SJSA1 (cell line): ENCODE results near the gene RHOU. TPM values are rescaled to one million over a fixed set of nuclear protein-coding genes. Genes with fewer than 3 reads are reported as not detected.

Experiments
- DNase-seq, 2 experiments: peaks; one replicate each; pipeline ENCODE4 v3.0.0-alpha.2; 2015 to 2020; ENCODE audit warnings: low spot score in 2 of 2, low read depth in 1 of 2
- H3K27ac ChIP-seq: fragments of 250-450 bp; sonication (Bioruptor Pico); 2 replicates; pipeline ENCODE4 v1.5.1; 2020; ENCODE audit warnings: mild to moderate bottlenecking, moderate library complexity
- H3K27me3 ChIP-seq: fragments of 250-450 bp; sonication (Bioruptor Pico); replicated peaks from 2 replicates; pipeline ENCODE4 v1.5.1; 2020; ENCODE audit warnings: mild to moderate bottlenecking, moderate library complexity
- H3K36me3 ChIP-seq: fragments of 250-450 bp; sonication (Bioruptor Pico); 2 replicates; pipeline ENCODE4 v1.5.1; 2020; ENCODE audit warnings: mild to moderate bottlenecking
- H3K4me1 ChIP-seq: fragments of 250-450 bp; sonication (Bioruptor Pico); replicated peaks from 2 replicates; pipeline ENCODE4 v1.6.1; 2021; ENCODE audit warnings: mild to moderate bottlenecking
- H3K4me3 ChIP-seq: fragments of 250-450 bp; sonication (Bioruptor Pico); 2 replicates; pipeline ENCODE4 v1.5.1; 2020; ENCODE audit warnings: mild to moderate bottlenecking
- H3K9me3 ChIP-seq: fragments of 250-450 bp; sonication (Bioruptor Pico); replicated peaks from 2 replicates; pipeline ENCODE4 v1.5.1; 2020; ENCODE audit warnings: mild to moderate bottlenecking
- total RNA-seq: library from RNA; depleted of rRNA; stranded (reverse); fragments of >200 nt; shearing (Covaris generic); gene quantifications from 2 replicates; pipeline ENCODE4 v1.2.3, GENCODE V29; 2014

Gene RHOU
- total RNA-seq, 1 experiment from 2014 or later: 17.7 TPM

GRCh38 chr1:228723287-228723686 lies 12.0 kb upstream of the RHOU start:
- peaks cover 7% of the 10 kb centered on the region for H3K27me3 ChIP-seq
- H3K27ac ChIP-seq: no peak overlapping the region
- DNase-seq: no peak
- no peaks in the 10 kb centered on the region for H3K36me3 ChIP-seq
- H3K4me3 ChIP-seq: no peak overlapping the region
- H3K4me1 ChIP-seq: no peaks in the 10 kb centered on the region
- H3K9me3 ChIP-seq: no peaks in the 10 kb centered on the region

- Histone ChIP-seq H3K36me3 (no peaks in the 10 kb centered on the region), H3K27me3 (peaks cover 9% of the 10 kb centered on the region), H3K4me3 (no peak overlapping the region), H3K4me1 (no peaks in the 10 kb centered on the region), H3K27ac (no peak overlapping the region), H3K9me3 (no peaks in the 10 kb centered on the region)
- DNase-seq: no peak
Observed at GRCh38 chr1:228723921-228724320, 11.4 kb upstream of the RHOU start.

GRCh38 chr1:228725178-228725577 lies 10.1 kb upstream of the RHOU start:
- DNase-seq: no peak
- H3K9me3 ChIP-seq: no peaks in the 10 kb centered on the region
- no peak overlapping the region for H3K4me3 ChIP-seq
- H3K4me1 ChIP-seq: no peaks in the 10 kb centered on the region
- no peaks in the 10 kb centered on the region for H3K36me3 ChIP-seq
- peaks cover 9% of the 10 kb centered on the region for H3K27me3 ChIP-seq
- no peak overlapping the region for H3K27ac ChIP-seq

GRCh38 chr1:228727681-228728171 lies 7.6 kb upstream of the RHOU start:
- H3K4me1 ChIP-seq: no peaks in the 10 kb centered on the region
- no peak for DNase-seq
- no peaks in the 10 kb centered on the region for H3K36me3 ChIP-seq
- no peaks in the 10 kb centered on the region for H3K9me3 ChIP-seq
- no peak overlapping the region for H3K4me3 ChIP-seq
- H3K27me3 ChIP-seq: peaks cover 9% of the 10 kb centered on the region
- H3K27ac ChIP-seq: no peak overlapping the region

- Histone ChIP-seq H3K9me3 (no peaks in the 10 kb centered on the region), H3K27ac (no peak overlapping the region), H3K36me3 (peaks cover 7% of the 10 kb centered on the region; the same call in 1 of the 2 replicates), H3K4me1 (peaks cover 10% of the 10 kb centered on the region), H3K4me3 (no peak overlapping the region), H3K27me3 (peaks cover 8% of the 10 kb centered on the region)
- no peak for DNase-seq
Observed at GRCh38 chr1:228732426-228732825, 2.9 kb upstream of the RHOU start.

GRCh38 chr1:228733576-228733975 lies 1.7 kb upstream of the RHOU start:
- Histone ChIP-seq H3K4me3 (no peak overlapping the region), H3K9me3 (no peaks in the 10 kb centered on the region), H3K4me1 (peaks cover 10% of the 10 kb centered on the region), H3K27ac (no peak overlapping the region), H3K27me3 (no peaks in the 10 kb centered on the region), H3K36me3 (peaks cover 16% of the 10 kb centered on the region)
- no peak for DNase-seq

GRCh38 chr1:228735871-228736586 lies 750 bp downstream of the RHOU start:
- Histone ChIP-seq H3K27ac (no peak overlapping the region), H3K36me3 (peaks cover 25% of the 10 kb centered on the region), H3K4me3 (peak overlapping the region; percentile 96), H3K9me3 (no peaks in the 10 kb centered on the region), H3K27me3 (no peaks in the 10 kb centered on the region), H3K4me1 (peaks cover 10% of the 10 kb centered on the region)
- DNase-seq: peak in 1 of 2 experiments; percentile 50

GRCh38 chr1:228736844-228737445 lies 1.7 kb downstream of the RHOU start:
- Histone ChIP-seq H3K27ac (no peak overlapping the region), H3K4me1 (peaks cover 10% of the 10 kb centered on the region), H3K36me3 (peaks cover 27% of the 10 kb centered on the region), H3K27me3 (no peaks in the 10 kb centered on the region), H3K4me3 (peak overlapping the region; percentile 96), H3K9me3 (no peaks in the 10 kb centered on the region)
- DNase-seq: peak in 1 of 2 experiments; percentile 8

- H3K4me3 ChIP-seq: no peak overlapping the region
- DNase-seq: no peak
- no peaks in the 10 kb centered on the region for H3K27me3 ChIP-seq
- peaks cover 10% of the 10 kb centered on the region for H3K4me1 ChIP-seq
- H3K9me3 ChIP-seq: no peaks in the 10 kb centered on the region
- H3K27ac ChIP-seq: no peak overlapping the region
- peaks cover 31% of the 10 kb centered on the region for H3K36me3 ChIP-seq
Observed at GRCh38 chr1:228737601-228738041, 2.3 kb downstream of the RHOU start.

- Histone ChIP-seq H3K4me3 (no peak overlapping the region), H3K4me1 (peaks cover 6% of the 10 kb centered on the region), H3K27me3 (no peaks in the 10 kb centered on the region), H3K36me3 (peaks cover 53% of the 10 kb centered on the region), H3K27ac (no peak overlapping the region), H3K9me3 (no peaks in the 10 kb centered on the region)
- DNase-seq: no peak
Observed at GRCh38 chr1:228739826-228740225, 4.5 kb downstream of the RHOU start.

GRCh38 chr1:228740543-228741317 lies 5.5 kb downstream of the RHOU start:
- Histone ChIP-seq H3K4me3 (no peak overlapping the region), H3K36me3 (peaks cover 56% of the 10 kb centered on the region), H3K9me3 (no peaks in the 10 kb centered on the region), H3K27ac (no peak overlapping the region), H3K27me3 (no peaks in the 10 kb centered on the region), H3K4me1 (peaks cover 5% of the 10 kb centered on the region)
- no peak for DNase-seq

- Histone ChIP-seq H3K36me3 (peaks cover 56% of the 10 kb centered on the region), H3K4me1 (no peaks in the 10 kb centered on the region), H3K27me3 (no peaks in the 10 kb centered on the region), H3K4me3 (no peak overlapping the region), H3K27ac (no peak overlapping the region), H3K9me3 (no peaks in the 10 kb centered on the region)
- no peak for DNase-seq
Observed at GRCh38 chr1:228742281-228742860, 7.1 kb downstream of the RHOU start.

- Histone ChIP-seq H3K27me3 (no peaks in the 10 kb centered on the region), H3K4me3 (no peak overlapping the region), H3K4me1 (no peaks in the 10 kb centered on the region), H3K9me3 (no peaks in the 10 kb centered on the region), H3K27ac (no peak overlapping the region), H3K36me3 (peaks cover 49% of the 10 kb centered on the region)
- DNase-seq: no peak
Observed at GRCh38 chr1:228743405-228743804, 8.1 kb downstream of the RHOU start.
